Suprapubic skin (tissue), 3 donors: Measurements from ENCODE around the gene TPSD1.

Source experiments
- CTCF ChIP-seq, 2 donors: fragments of 200-600 bp in 1 of 2; fragments of 450-650 bp in 1 of 2; sonication (generic) in 1 of 2; IDR thresholded peaks; one replicate each; pipeline ENCODE4 v1.5.1; 2016 to 2019; ENCODE audit warnings: antibody characterized with exemption in 2 of 2, mild to moderate bottlenecking in 1 of 2, moderate library complexity in 1 of 2
- POLR2AphosphoS5 ChIP-seq, 3 donors: sonication (generic); formaldehyde crosslinking; IDR thresholded peaks; one replicate each; pipeline ENCODE4 v1.6.1; 2017; ENCODE audit warnings: antibody characterized with exemption in 3 of 3

- no peak for TF ChIP-seq CTCF (IDR thresholded peaks at IDR 0.05)
- TF ChIP-seq POLR2AphosphoS5 (IDR thresholded peaks at IDR 0.05), result no peak
Observed at GRCh38 chr16:1211451-1212268, 44.2 kb upstream of the TPSD1 start.
